WTC11 (cell line): ENCODE results near the gene TMEM259. TPM values are rescaled to one million over a fixed set of nuclear protein-coding genes. Genes with fewer than 3 reads are reported as not detected.

Experiments
- ATAC-seq: fragments of 200-7000 bp; cut with Tn5 transposase; 2 replicates; pipeline ENCODE4 v1.10.0; 2021; ENCODE audit warnings: mild to moderate bottlenecking, moderate library complexity
- CTCF ChIA-PET: fragments of 300-600 bp; sonication (Branson Sonifier 250); formaldehyde crosslinking; loops from one replicate; lab custom pipeline; 2021; ENCODE audit warnings: antibody characterized with exemption; lab: Charles Lee
- POLR2A ChIA-PET: fragments of 350-600 bp; sonication (Branson Sonifier 250); formaldehyde crosslinking; loops from one replicate; lab custom pipeline; 2021; ENCODE audit warnings: antibody characterized with exemption; lab: Charles Lee
- DNase-seq: peaks from one replicate; pipeline ENCODE4 v3.0.0; 2021; ENCODE audit warnings: low spot score
- H3K27ac Mint-ChIP-seq: 2 replicates; pipeline ENCODE4 v1.8.0; 2021; ENCODE audit warnings: mixed read lengths
- H3K27me3 Mint-ChIP-seq: 2 replicates; pipeline ENCODE4 v1.8.0; 2021; ENCODE audit warnings: low read depth, mild to moderate bottlenecking, moderate library complexity, mixed read lengths
- H3K36me3 Mint-ChIP-seq: 2 replicates; pipeline ENCODE4 v1.8.0; 2021; ENCODE audit warnings: mixed read lengths
- H3K4me1 Mint-ChIP-seq: 2 replicates; pipeline ENCODE4 v1.8.0; 2022; ENCODE audit warnings: mixed read lengths
- H3K4me3 Mint-ChIP-seq: 2 replicates; pipeline ENCODE4 v1.8.0; 2021; ENCODE audit warnings: mild to moderate bottlenecking, moderate library complexity, mixed read lengths
- H3K9me3 Mint-ChIP-seq: 2 replicates; pipeline ENCODE4 v1.8.0; 2021; ENCODE audit warnings: mixed read lengths
- FOXK1 ChIP-seq: sonication (generic); formaldehyde crosslinking; IDR thresholded peaks from 2 replicates; pipeline ENCODE4 v1.8.0; 2022; ENCODE audit warnings: mild to moderate bottlenecking, moderate library complexity, missing genetic modification reagents
- IRF2 ChIP-seq: sonication (generic); formaldehyde crosslinking; IDR thresholded peaks from 2 replicates; pipeline ENCODE4 v1.8.0; 2022; ENCODE audit warnings: low read depth, missing genetic modification reagents, borderline replicate concordance
- JAZF1 ChIP-seq: fragments of 250-450 bp; sonication (Bioruptor Pico); IDR thresholded peaks from 2 replicates; pipeline ENCODE4 v1.9.0; 2021; ENCODE audit warnings: moderate library complexity, mild to moderate bottlenecking, inconsistent platforms
- MYBL2 ChIP-seq: sonication (generic); formaldehyde crosslinking; IDR thresholded peaks from 2 replicates; pipeline ENCODE4 v1.8.1; 2023; ENCODE audit warnings: mild to moderate bottlenecking, moderate library complexity, missing genetic modification reagents
- OVOL2 ChIP-seq: fragments of 250-450 bp; sonication (Bioruptor Pico); IDR thresholded peaks from 2 replicates; pipeline ENCODE4 v1.9.0; 2021; ENCODE audit warnings: mild to moderate bottlenecking, borderline replicate concordance
- RORB ChIP-seq: fragments of 250-450 bp; sonication (Bioruptor Pico); IDR thresholded peaks from 2 replicates; pipeline ENCODE4 v1.9.0; 2021; ENCODE audit warnings: mild to moderate bottlenecking
- SP1 ChIP-seq: sonication (generic); formaldehyde crosslinking; conservative IDR thresholded peaks from 2 replicates; pipeline ENCODE4 v1.8.1; 2022; ENCODE audit warnings: missing genetic modification reagents
- TEAD1 ChIP-seq: sonication (generic); formaldehyde crosslinking; IDR thresholded peaks from 2 replicates; pipeline ENCODE4 v1.8.0; 2022; ENCODE audit warnings: mild to moderate bottlenecking, missing genetic modification reagents
- ZNF121 ChIP-seq: sonication (generic); formaldehyde crosslinking; IDR thresholded peaks from 2 replicates; pipeline ENCODE4 v1.8.0; 2023; ENCODE audit warnings: missing genetic modification reagents
- ZNF219 ChIP-seq: sonication (generic); formaldehyde crosslinking; IDR thresholded peaks from 2 replicates; pipeline ENCODE4 v1.8.0; 2023; ENCODE audit warnings: missing genetic modification reagents, mild to moderate bottlenecking, borderline replicate concordance
- ZNF232 ChIP-seq: sonication (generic); formaldehyde crosslinking; IDR thresholded peaks from 2 replicates; pipeline ENCODE4 v1.8.0; 2022; ENCODE audit warnings: mild to moderate bottlenecking, missing genetic modification reagents
- ZNF281 ChIP-seq: sonication (generic); formaldehyde crosslinking; IDR thresholded peaks from 2 replicates; pipeline ENCODE4 v1.8.0; 2023; ENCODE audit warnings: mild to moderate bottlenecking, missing genetic modification reagents
- ZNF532 ChIP-seq: fragments of 250-450 bp; sonication (Bioruptor Pico); IDR thresholded peaks from 2 replicates; pipeline ENCODE4 v1.9.0; 2021; ENCODE audit warnings: mild to moderate bottlenecking, borderline replicate concordance
- ZNF671 ChIP-seq: fragments of 250-450 bp; sonication (Bioruptor Pico); IDR thresholded peaks from 2 replicates; pipeline ENCODE4 v1.8.0; 2021; ENCODE audit warnings: mild to moderate bottlenecking
- total RNA-seq: library from RNA; stranded (reverse); gene quantifications from 3 replicates; pipeline ENCODE4 v1.2.3, GENCODE V29; 2021
- TF ChIP-seq, protein P1 (sequence below): fragments of 250-450 bp; sonication (Bioruptor Pico); conservative IDR thresholded peaks from 2 replicates; pipeline ENCODE4 v1.9.0; 2021; ENCODE audit warnings: mild to moderate bottlenecking
- TF ChIP-seq, protein P2 (sequence below): sonication (generic); formaldehyde crosslinking; IDR thresholded peaks from 2 replicates; pipeline ENCODE4 v1.8.0; 2022; ENCODE audit warnings: mild to moderate bottlenecking, missing genetic modification reagents
- TF ChIP-seq, protein P3 (sequence below): fragments of 250-450 bp; sonication (Bioruptor Pico); IDR thresholded peaks from 2 replicates; pipeline ENCODE4 v1.9.0; 2021; ENCODE audit warnings: moderate library complexity, mild to moderate bottlenecking, inconsistent platforms, borderline replicate concordance
- TF ChIP-seq, protein P4 (sequence below): sonication (generic); formaldehyde crosslinking; conservative IDR thresholded peaks from 2 replicates; pipeline ENCODE4 v1.8.1; 2023; ENCODE audit warnings: mild to moderate bottlenecking, low read depth, missing genetic modification reagents, moderate library complexity
- TF ChIP-seq, protein P5 (sequence below): sonication (generic); formaldehyde crosslinking; IDR thresholded peaks from 2 replicates; pipeline ENCODE4 v1.8.0; 2023; ENCODE audit warnings: missing genetic modification reagents
- TF ChIP-seq, protein P6 (sequence below): sonication (generic); formaldehyde crosslinking; IDR thresholded peaks from 2 replicates; pipeline ENCODE4 v1.8.1; 2023; ENCODE audit warnings: mild to moderate bottlenecking, missing genetic modification reagents, moderate library complexity

TMEM259 gene
- total RNA-seq, 1 experiment from 2014 or later, result 202 TPM

GRCh38 chr19:1035998-1036621 is 15.2 kb upstream of the TMEM259 start (continued):
- TF ChIP-seq, protein P1, sequence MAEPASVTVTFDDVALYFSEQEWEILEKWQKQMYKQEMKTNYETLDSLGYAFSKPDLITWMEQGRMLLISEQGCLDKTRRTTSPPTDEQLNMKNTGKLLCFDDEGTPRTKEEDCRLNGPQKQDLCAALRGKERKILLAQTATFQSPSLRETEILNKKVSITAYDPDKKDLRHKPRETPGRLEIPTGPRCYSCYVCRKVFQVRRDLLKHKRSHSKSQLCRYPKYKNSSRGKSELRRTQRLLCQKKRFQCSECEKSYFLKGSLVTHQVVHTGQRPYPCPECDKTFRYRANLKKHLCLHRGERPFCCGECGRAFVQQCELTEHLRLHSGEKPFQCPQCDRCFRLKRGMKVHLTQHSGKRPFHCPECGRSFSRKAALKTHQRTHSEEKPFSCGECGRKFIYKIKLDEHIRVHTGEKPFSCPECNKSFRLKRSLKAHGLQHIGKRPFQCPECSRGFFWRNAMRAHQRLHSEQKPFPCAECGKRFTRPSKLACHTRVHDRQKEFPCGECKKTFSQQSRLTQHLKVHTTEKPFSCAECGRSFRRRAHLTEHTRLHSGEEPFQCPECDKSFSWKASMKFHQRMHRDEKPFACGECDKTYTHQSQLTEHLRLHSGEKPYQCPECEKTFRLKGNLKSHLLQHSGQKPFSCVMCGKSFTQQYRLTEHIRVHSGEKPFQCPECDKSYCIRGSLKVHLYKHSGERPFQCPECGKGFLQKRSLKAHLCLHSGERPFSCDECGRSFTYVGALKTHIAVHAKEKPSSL, result no peak
- TF ChIP-seq OVOL2 (CRISPR knock-in tag) (no peak), ZNF219 (CRISPR knock-in tag) (no peak), ZNF121 (CRISPR knock-in tag) (no peak)
- TF ChIP-seq, protein P2, sequence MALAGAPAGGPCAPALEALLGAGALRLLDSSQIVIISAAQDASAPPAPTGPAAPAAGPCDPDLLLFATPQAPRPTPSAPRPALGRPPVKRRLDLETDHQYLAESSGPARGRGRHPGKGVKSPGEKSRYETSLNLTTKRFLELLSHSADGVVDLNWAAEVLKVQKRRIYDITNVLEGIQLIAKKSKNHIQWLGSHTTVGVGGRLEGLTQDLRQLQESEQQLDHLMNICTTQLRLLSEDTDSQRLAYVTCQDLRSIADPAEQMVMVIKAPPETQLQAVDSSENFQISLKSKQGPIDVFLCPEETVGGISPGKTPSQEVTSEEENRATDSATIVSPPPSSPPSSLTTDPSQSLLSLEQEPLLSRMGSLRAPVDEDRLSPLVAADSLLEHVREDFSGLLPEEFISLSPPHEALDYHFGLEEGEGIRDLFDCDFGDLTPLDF (CRISPR knock-in tag), result no peak

GRCh38 chr19:1032264-1032867 is 11.4 kb upstream of the TMEM259 start:
- H3K4me3 Mint-ChIP-seq, result no peak overlapping the region
- H3K9me3 Mint-ChIP-seq, result no peaks in the 10 kb centered on the region
- H3K36me3 Mint-ChIP-seq, result peaks cover 40% of the 10 kb centered on the region
- CTCF ChIA-PET, result no interaction called here
- POLR2A ChIA-PET, result interaction anchor here (0.6 to 1.0 kb wide), 3 partner anchors 10 to 49 kb away, joined by 3 to 9 read pairs (median 4); no protein-coding TSS in a partner anchor
- H3K4me1 Mint-ChIP-seq, result peaks cover 3% of the 10 kb centered on the region
- no peaks in the 10 kb centered on the region for H3K27me3 Mint-ChIP-seq
- DNase-seq (no peak), ATAC-seq (no peak)
- H3K27ac Mint-ChIP-seq, result no peak overlapping the region
- TF ChIP-seq, protein P3, sequence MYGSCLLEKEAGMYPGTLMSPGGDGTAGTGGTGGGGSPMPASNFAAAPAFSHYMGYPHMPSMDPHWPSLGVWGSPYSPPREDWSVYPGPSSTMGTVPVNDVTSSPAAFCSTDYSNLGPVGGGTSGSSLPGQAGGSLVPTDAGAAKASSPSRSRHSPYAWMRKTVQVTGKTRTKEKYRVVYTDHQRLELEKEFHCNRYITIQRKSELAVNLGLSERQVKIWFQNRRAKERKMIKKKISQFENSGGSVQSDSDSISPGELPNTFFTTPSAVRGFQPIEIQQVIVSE (CRISPR knock-in tag), result no peak
- TF ChIP-seq, protein P4, sequence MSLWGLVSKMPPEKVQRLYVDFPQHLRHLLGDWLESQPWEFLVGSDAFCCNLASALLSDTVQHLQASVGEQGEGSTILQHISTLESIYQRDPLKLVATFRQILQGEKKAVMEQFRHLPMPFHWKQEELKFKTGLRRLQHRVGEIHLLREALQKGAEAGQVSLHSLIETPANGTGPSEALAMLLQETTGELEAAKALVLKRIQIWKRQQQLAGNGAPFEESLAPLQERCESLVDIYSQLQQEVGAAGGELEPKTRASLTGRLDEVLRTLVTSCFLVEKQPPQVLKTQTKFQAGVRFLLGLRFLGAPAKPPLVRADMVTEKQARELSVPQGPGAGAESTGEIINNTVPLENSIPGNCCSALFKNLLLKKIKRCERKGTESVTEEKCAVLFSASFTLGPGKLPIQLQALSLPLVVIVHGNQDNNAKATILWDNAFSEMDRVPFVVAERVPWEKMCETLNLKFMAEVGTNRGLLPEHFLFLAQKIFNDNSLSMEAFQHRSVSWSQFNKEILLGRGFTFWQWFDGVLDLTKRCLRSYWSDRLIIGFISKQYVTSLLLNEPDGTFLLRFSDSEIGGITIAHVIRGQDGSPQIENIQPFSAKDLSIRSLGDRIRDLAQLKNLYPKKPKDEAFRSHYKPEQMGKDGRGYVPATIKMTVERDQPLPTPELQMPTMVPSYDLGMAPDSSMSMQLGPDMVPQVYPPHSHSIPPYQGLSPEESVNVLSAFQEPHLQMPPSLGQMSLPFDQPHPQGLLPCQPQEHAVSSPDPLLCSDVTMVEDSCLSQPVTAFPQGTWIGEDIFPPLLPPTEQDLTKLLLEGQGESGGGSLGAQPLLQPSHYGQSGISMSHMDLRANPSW (CRISPR knock-in tag), result no peak
- TF ChIP-seq ZNF532 (CRISPR knock-in tag), result no peak
- TF ChIP-seq SP1, result no peak
- no peak for TF ChIP-seq IRF2 (CRISPR knock-in tag)
- TF ChIP-seq RORB (CRISPR knock-in tag), result no peak
- TF ChIP-seq, protein P5, sequence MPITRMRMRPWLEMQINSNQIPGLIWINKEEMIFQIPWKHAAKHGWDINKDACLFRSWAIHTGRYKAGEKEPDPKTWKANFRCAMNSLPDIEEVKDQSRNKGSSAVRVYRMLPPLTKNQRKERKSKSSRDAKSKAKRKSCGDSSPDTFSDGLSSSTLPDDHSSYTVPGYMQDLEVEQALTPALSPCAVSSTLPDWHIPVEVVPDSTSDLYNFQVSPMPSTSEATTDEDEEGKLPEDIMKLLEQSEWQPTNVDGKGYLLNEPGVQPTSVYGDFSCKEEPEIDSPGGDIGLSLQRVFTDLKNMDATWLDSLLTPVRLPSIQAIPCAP (CRISPR knock-in tag), result no peak
- no peak for TF ChIP-seq ZNF232
- TF ChIP-seq MYBL2 (CRISPR knock-in tag), result no peak
- TF ChIP-seq, protein P6, sequence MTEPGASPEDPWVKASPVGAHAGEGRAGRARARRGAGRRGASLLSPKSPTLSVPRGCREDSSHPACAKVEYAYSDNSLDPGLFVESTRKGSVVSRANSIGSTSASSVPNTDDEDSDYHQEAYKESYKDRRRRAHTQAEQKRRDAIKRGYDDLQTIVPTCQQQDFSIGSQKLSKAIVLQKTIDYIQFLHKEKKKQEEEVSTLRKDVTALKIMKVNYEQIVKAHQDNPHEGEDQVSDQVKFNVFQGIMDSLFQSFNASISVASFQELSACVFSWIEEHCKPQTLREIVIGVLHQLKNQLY (CRISPR knock-in tag), result no peak
- no peak for TF ChIP-seq TEAD1 (CRISPR knock-in tag)
- no peak for TF ChIP-seq ZNF671 (CRISPR knock-in tag)
- TF ChIP-seq ZNF281, result no peak
- no peak for TF ChIP-seq JAZF1
- TF ChIP-seq FOXK1, result no peak
